ENCODE measurements around the gene SLC17A7. TPM values are rescaled to one million over a fixed set of nuclear protein-coding genes. Genes with fewer than 3 reads are reported as not detected.
"Not testable (repeated sequence)": the region's sequence is repeated elsewhere in the genome, so short reads cannot be mapped to it uniquely, and the experiment has no call there.

Gene SLC17A7
- total and polyA plus RNA-seq, 2 experiments from 2014 or later = 0.77 to 2.2 TPM

GRCh38 chr19:49479975-49480628, 38.8 kb upstream of the SLC17A7 start:
- no peaks in the 10 kb centered on the region for H3K4me1 ChIP-seq (ENCODE audit: low read depth)
- no peak overlapping the region for H3K4me3 ChIP-seq
- DNase-seq (ENCODE audit: low read depth in 1 of 2, low spot score in 1 of 2) = no peak
- H3K27ac ChIP-seq = no peak overlapping the region
- no peak for TF ChIP-seq CTCF (IDR thresholded peaks at IDR 0.05; ENCODE audit: low read depth, low read length)
- H3K36me3 ChIP-seq = no peaks in the 10 kb centered on the region
- H3K27me3 ChIP-seq = no peaks in the 10 kb centered on the region
- H3K9me3 ChIP-seq (ENCODE audit: low read depth) = no peaks in the 10 kb centered on the region

- peak; percentile 68 for TF ChIP-seq CTCF (IDR thresholded peaks at IDR 0.05; ENCODE audit: low read depth, low read length)
- H3K4me3 ChIP-seq = no peak overlapping the region
- no peaks in the 10 kb centered on the region for H3K4me1 ChIP-seq (ENCODE audit: low read depth)
- H3K27ac ChIP-seq = no peak overlapping the region
- H3K27me3 ChIP-seq = no peaks in the 10 kb centered on the region
- no peaks in the 10 kb centered on the region for H3K36me3 ChIP-seq
- peak; percentile 53 to 86 for DNase-seq (ENCODE audit: low read depth in 1 of 2, low spot score in 1 of 2)
- no peaks in the 10 kb centered on the region for H3K9me3 ChIP-seq (ENCODE audit: low read depth)
These were observed 34.9 kb upstream of the SLC17A7 start for GRCh38 chr19:49475995-49476880.

DNA sequence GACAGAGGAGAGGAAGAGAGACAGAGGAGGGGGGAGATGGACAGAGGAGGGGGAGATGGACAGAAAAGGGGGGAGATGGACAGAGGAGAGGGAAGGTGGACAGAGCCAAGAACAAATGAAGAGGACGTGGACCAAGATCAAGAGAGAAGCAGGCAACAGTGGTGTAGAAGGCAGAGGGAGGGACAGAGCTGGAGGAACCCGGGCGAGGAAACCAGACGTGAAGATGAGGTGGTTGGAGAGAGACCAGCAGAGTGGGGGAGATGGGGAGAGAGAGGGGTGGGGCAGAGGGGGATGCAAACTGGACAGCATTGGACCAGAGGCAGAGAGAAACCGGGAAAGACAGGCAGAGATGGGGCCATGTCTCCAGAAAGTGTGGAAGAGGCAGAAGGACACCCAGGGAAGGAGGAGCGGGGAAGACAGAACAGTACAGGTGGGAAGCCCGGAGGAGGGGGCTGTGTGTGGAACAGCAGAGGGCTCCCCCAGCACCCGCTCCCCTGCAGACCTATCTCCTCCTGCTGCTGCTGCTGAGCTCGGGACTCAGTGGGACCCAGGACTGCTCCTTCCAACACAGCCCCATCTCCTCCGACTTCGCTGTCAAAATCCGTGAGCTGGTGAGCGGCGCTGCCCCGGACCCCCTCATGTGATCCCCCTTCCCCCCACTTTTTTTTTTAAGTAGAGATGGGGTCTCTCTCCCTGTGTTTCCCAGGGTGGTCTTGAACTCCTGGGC, 34.0 kb upstream of the SLC17A7 start:
- no peaks in the 10 kb centered on the region for H3K36me3 ChIP-seq

GRCh38 chr19:49474542-49474924, 33.2 kb upstream of the SLC17A7 start:
- no peaks in the 10 kb centered on the region for H3K4me1 ChIP-seq (ENCODE audit: low read depth)
- TF ChIP-seq CTCF (IDR thresholded peaks at IDR 0.05; ENCODE audit: low read depth, low read length) = no peak
- DNase-seq (ENCODE audit: low read depth in 1 of 2, low spot score in 1 of 2) = no peak
- H3K9me3 ChIP-seq (ENCODE audit: low read depth) = no peaks in the 10 kb centered on the region
- no peaks in the 10 kb centered on the region for H3K27me3 ChIP-seq
- H3K27ac ChIP-seq = no peak overlapping the region
- no peaks in the 10 kb centered on the region for H3K36me3 ChIP-seq
- H3K4me3 ChIP-seq = no peak overlapping the region

More for the DNA sequence above, 34.0 kb upstream of the SLC17A7 start:
- TF ChIP-seq CTCF (IDR thresholded peaks at IDR 0.05; ENCODE audit: low read depth, low read length) = no peak
- Histone ChIP-seq H3K27ac (no peak overlapping the region), H3K9me3 (ENCODE audit: low read depth) (no peaks in the 10 kb centered on the region), H3K4me1 (ENCODE audit: low read depth) (no peaks in the 10 kb centered on the region), H3K4me3 (no peak overlapping the region), H3K27me3 (no peaks in the 10 kb centered on the region)
- no peak for DNase-seq (ENCODE audit: low read depth in 1 of 2, low spot score in 1 of 2)

GRCh38 chr19:49473868-49474541, 32.7 kb upstream of the SLC17A7 start, which contains the start of gene FLT3LG:
TSS of gene FLT3LG (plus strand) at chr19:49474215. CDS start at chr19:49474640, 425 bp downstream.
- Histone ChIP-seq H3K27ac (no peak within 1 kb of the TSS), H3K36me3 (no peaks in the 10 kb centered on the region), H3K9me3 (ENCODE audit: low read depth) (no peaks in the 10 kb centered on the region), H3K4me1 (ENCODE audit: low read depth) (no peaks in the 10 kb centered on the region), H3K4me3 (peak within 1 kb of the TSS; percentile 21), H3K27me3 (no peaks in the 10 kb centered on the region)
- peak; percentile 60 to 78 for DNase-seq (ENCODE audit: low read depth in 1 of 2, low spot score in 1 of 2)
- peak; percentile 98 for TF ChIP-seq CTCF (IDR thresholded peaks at IDR 0.05; ENCODE audit: low read depth, low read length)

GRCh38 chr19:49473501-49473867, 32.2 kb upstream of the SLC17A7 start:
- H3K4me1 ChIP-seq (ENCODE audit: low read depth); H3K27me3 ChIP-seq; H3K9me3 ChIP-seq (ENCODE audit: low read depth); H3K27ac ChIP-seq; H3K4me3 ChIP-seq; H3K36me3 ChIP-seq; DNase-seq (ENCODE audit: low read depth in 1 of 2, low spot score in 1 of 2): not testable (repeated sequence)
